Coronary artery (tissue), 2 donors: ENCODE measurements around the gene PLSCR3.
"Not testable (repeated sequence)": the region's sequence is repeated elsewhere in the genome, so short reads cannot be mapped to it uniquely, and the experiment has no call there.

Source experiments
- DNase-seq: peaks from one replicate; pipeline ENCODE4 v3.0.0-alpha.2; 2017; ENCODE audit warnings: low spot score
- H3K27ac ChIP-seq, 2 donors: fragments of 200-600 bp; sonication (generic); one replicate each; pipeline ENCODE4 v1.5.1; 2016 to 2019
- H3K4me3 ChIP-seq: fragments of 200-600 bp; sonication (generic); 2 replicates; pipeline ENCODE4 v1.5.1; 2016; ENCODE audit warnings: mild to moderate bottlenecking, moderate library complexity
- TF ChIP-seq, protein P1 (sequence below): fragments of 200-600 bp; sonication (generic); IDR thresholded peaks from one replicate; pipeline ENCODE4 v1.5.1; 2019; ENCODE audit warnings: antibody characterized with exemption

PLSCR3 gene

DNA sequence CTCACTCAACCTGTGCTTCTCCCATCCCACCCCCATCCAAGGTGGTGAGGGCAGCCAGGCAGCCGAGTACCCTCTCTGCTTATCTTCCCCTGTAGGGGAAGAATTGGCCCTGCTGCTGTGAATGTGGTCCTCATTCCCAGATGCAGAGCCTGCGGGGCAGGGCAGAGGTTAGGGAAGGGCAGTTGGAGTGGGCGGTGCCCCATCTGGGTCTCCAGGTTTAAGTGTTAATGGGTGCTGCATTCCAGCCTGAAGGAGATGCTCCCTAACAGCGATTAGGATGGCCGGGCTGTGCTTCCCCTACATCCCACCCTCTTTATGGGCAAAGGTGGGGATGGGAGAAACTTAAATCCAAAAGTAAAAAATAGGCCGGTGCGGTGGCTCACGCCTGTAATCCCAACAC, 27.2 kb downstream of the PLSCR3 start:
- H3K27ac ChIP-seq = no peak overlapping the region
- DNase-seq = no peak
- TF ChIP-seq, protein P1, sequence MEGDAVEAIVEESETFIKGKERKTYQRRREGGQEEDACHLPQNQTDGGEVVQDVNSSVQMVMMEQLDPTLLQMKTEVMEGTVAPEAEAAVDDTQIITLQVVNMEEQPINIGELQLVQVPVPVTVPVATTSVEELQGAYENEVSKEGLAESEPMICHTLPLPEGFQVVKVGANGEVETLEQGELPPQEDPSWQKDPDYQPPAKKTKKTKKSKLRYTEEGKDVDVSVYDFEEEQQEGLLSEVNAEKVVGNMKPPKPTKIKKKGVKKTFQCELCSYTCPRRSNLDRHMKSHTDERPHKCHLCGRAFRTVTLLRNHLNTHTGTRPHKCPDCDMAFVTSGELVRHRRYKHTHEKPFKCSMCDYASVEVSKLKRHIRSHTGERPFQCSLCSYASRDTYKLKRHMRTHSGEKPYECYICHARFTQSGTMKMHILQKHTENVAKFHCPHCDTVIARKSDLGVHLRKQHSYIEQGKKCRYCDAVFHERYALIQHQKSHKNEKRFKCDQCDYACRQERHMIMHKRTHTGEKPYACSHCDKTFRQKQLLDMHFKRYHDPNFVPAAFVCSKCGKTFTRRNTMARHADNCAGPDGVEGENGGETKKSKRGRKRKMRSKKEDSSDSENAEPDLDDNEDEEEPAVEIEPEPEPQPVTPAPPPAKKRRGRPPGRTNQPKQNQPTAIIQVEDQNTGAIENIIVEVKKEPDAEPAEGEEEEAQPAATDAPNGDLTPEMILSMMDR = no peak
- H3K4me3 ChIP-seq = no peak overlapping the region

DNA sequence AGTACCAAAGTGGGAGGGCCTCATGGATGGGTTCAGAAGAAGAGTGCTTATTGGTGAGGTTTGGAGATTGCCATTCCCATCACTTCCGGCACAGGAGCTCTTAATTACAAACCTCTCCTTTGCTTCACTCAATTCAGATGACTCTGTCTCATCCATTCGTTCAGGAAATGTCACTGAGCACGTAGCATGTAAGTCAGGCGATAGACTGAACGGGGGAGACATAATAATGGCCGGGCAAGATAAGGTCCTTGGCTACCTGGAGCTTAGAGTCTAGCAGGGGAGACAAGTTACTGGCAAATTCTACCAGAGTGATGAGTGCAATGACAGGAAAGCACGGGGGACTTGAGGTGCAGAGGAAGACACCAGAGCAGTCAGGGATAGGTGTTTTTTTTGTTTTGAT, 28.4 kb downstream of the PLSCR3 start:
- not testable (repeated sequence) for DNase-seq, H3K27ac ChIP-seq, H3K4me3 ChIP-seq

DNA sequence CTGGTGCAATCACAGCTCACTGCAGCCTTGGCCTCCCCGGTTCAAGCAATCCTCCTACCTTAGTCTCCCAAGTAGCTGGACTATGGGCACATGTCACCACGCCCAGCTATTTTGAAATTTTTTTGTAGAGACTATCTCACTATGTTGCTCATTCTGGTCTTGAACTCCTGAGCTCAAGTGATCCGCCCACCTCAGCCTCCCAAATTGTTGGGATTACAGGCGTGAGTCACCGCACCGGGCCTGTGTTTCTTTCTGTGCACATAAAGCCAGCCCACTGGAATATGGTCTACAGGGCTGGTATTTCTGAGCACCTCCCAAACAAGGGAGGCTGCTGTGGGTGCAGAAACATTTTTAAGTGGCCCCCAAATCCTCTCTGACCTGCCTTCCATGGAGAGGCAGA, 31.0 kb downstream of the PLSCR3 start:
- Histone ChIP-seq H3K4me3 (no peak overlapping the region), H3K27ac (no peak overlapping the region)
- DNase-seq = no peak
- TF ChIP-seq, protein P1 = no peak

- Histone ChIP-seq H3K4me3 (no peak overlapping the region), H3K27ac (no peak overlapping the region)
- no peak for DNase-seq
- TF ChIP-seq, protein P1 = no peak
Observed at GRCh38 chr17:7361906-7362305, 32.4 kb downstream of the PLSCR3 start.

- Histone ChIP-seq H3K4me3 (no peak overlapping the region), H3K27ac (no peak overlapping the region)
- no peak for DNase-seq
- TF ChIP-seq, protein P1 = no peak
Observed at GRCh38 chr17:7357381-7357780, 36.9 kb downstream of the PLSCR3 start.

- TF ChIP-seq, protein P1 = no peak
- H3K4me3 ChIP-seq = no peak overlapping the region
- peak overlapping the region in 1 of 2 donors; percentile 39 for H3K27ac ChIP-seq
- no peak for DNase-seq
Observed at GRCh38 chr17:7356756-7357155, 37.6 kb downstream of the PLSCR3 start.

- Histone ChIP-seq H3K4me3 (no peak overlapping the region), H3K27ac (peak overlapping the region in 1 of 2 donors; percentile 39)
- DNase-seq = no peak
- TF ChIP-seq, protein P1 = peak; percentile 54
Observed at GRCh38 chr17:7356072-7356549, 38.2 kb downstream of the PLSCR3 start.

GRCh38 chr17:7355573-7355972, 38.8 kb downstream of the PLSCR3 start:
- TF ChIP-seq, protein P1 = no peak
- no peak overlapping the region for H3K4me3 ChIP-seq
- peak overlapping the region in 1 of 2 donors; percentile 42 for H3K27ac ChIP-seq
- no peak for DNase-seq
